ACC112 (cell line): ENCODE data around the gene HLA-B.

Experiments
- H2AFZ ChIP-seq: fragments of 200-600 bp; sonication (generic); one replicate; pipeline ENCODE4 v1.6.0; 2017; ENCODE audit warnings: antibody characterized with exemption, low read length; ENCODE audit not compliant: unreplicated experiment
- H3K27ac ChIP-seq: fragments of 200-600 bp; sonication (generic); 2 replicates; pipeline ENCODE4 v1.5.1; 2014; ENCODE audit warnings: low read depth, mild to moderate bottlenecking, antibody characterized with exemption, low read length, moderate library complexity
- H3K27me3 ChIP-seq: fragments of 200-600 bp; sonication (generic); 2 replicates; pipeline ENCODE4 v1.6.1; 2014; ENCODE audit warnings: mild to moderate bottlenecking, antibody characterized with exemption, low read length, moderate library complexity, mixed read lengths; ENCODE audit not compliant: insufficient read depth
- H3K36me3 ChIP-seq: fragments of 200-600 bp; sonication (generic); 2 replicates; pipeline ENCODE4 v1.6.1; 2016; ENCODE audit warnings: mild to moderate bottlenecking, antibody characterized with exemption, low read length, moderate library complexity, mixed read lengths; ENCODE audit not compliant: insufficient read depth
- H3K4me1 ChIP-seq: fragments of 200-600 bp; sonication (generic); one replicate; pipeline ENCODE4 v1.6.1; 2016; ENCODE audit warnings: low read length, mixed read lengths; ENCODE audit not compliant: insufficient read depth, unreplicated experiment, control insufficient read depth
- H3K4me3 ChIP-seq: fragments of 200-600 bp; sonication (generic); 2 replicates; pipeline ENCODE4 v1.5.1; 2014; ENCODE audit warnings: mild to moderate bottlenecking, low read depth, low read length
- H3K79me2 ChIP-seq: fragments of 200-600 bp; sonication (generic); one replicate; pipeline ENCODE4 v1.6.0; 2016; ENCODE audit warnings: low read length; ENCODE audit not compliant: control insufficient read depth, unreplicated experiment, insufficient read depth

The HLA-B gene

DNA sequence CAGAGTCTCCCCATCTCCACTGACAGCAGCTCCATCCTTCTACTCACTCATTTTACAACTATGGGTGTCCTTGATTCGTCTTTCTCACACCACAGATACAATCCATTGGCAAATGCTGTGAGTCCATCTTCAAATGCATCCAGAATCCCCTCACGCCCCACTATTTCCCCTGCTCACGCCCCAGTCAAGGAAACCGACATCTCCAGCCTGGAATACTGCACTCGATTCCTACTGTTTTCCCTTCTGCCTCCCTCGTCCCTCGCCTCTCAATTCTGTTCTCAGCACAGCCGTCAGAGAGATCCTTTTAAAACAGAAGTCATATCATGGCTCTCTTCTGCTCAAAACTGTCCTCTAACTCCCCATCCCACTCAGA lies 4.7 kb downstream of the HLA-B start:
- no peak overlapping the region for H3K27ac ChIP-seq
- H3K27me3 ChIP-seq = no peaks in the 10 kb centered on the region
- H3K4me1 ChIP-seq = peaks cover 24% of the 10 kb centered on the region
- H3K4me3 ChIP-seq = no peak overlapping the region
- no peak overlapping the region for H2AFZ ChIP-seq
- H3K79me2 ChIP-seq = peaks cover 24% of the 10 kb centered on the region
- peaks cover 24% of the 10 kb centered on the region for H3K36me3 ChIP-seq

DNA sequence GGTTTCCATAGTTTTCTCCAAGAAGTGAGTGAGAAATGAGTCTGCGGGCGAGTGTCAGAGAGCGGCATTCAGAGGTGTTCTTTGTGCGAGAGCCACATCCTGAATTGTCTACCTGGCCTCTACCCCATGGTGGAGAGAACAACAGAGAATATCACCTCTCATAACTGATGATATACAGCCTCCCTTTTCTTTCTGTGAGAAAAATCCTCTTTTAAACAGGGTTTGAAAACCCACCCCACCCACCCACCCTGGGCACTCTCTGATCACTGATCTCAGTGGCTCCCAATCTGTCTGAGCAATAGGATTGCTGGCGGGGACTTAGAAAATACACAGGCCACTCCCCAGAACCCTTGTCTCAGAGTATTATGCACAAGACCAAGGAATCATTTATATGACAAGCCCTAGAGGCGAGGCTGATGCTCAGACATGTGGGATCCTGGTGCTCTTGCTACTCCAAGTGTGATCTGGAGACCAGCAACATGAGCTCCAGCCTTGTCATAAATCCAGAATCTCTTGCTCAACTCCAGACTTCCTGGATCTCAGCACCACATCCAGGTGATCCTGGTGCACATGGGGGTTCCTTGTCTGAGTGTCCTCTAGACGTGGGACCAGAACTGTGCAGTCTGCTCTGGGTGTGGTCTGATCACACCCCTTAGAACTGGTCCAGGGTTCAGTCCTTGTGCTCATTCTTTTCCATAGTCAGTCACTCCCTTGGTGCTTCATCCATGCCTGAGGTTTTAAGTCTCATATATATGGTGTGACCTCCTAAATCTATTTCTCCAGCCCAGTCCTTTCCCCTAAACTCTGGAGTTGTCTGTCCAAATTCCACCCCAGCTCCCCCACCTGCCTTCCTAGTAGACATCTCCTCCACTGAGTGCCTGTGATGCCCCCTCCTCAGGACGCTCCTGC lies 5.3 kb downstream of the HLA-B start:
- peaks cover 24% of the 10 kb centered on the region for H3K36me3 ChIP-seq
- H3K79me2 ChIP-seq = peaks cover 23% of the 10 kb centered on the region
- peaks cover 24% of the 10 kb centered on the region for H3K4me1 ChIP-seq
- no peak overlapping the region for H2AFZ ChIP-seq
- no peak overlapping the region for H3K4me3 ChIP-seq
- H3K27ac ChIP-seq = no peak overlapping the region
- no peaks in the 10 kb centered on the region for H3K27me3 ChIP-seq

DNA sequence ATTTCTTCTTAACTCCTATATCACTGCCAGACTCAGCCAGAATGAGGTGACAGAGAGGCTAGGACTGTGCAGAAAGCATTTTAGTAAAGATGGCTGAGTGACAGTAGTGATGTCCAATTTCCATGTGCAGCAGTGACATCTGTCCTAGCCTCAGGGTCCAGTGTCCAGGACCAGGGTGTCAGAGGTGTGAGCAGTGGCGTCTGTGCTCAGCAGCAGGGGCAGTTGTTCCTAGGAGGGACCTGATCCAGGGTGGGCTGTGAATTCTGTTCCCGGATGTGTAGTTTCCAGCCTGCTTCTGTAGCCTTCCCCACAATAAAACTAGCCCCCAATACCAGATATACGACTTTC lies 6.0 kb downstream of the HLA-B start:
- Histone ChIP-seq H3K27ac (no peak overlapping the region), H2AFZ (no peak overlapping the region), H3K27me3 (no peaks in the 10 kb centered on the region), H3K4me3 (no peak overlapping the region), H3K4me1 (peaks cover 24% of the 10 kb centered on the region), H3K79me2 (peaks cover 17% of the 10 kb centered on the region), H3K36me3 (peaks cover 24% of the 10 kb centered on the region)

DNA sequence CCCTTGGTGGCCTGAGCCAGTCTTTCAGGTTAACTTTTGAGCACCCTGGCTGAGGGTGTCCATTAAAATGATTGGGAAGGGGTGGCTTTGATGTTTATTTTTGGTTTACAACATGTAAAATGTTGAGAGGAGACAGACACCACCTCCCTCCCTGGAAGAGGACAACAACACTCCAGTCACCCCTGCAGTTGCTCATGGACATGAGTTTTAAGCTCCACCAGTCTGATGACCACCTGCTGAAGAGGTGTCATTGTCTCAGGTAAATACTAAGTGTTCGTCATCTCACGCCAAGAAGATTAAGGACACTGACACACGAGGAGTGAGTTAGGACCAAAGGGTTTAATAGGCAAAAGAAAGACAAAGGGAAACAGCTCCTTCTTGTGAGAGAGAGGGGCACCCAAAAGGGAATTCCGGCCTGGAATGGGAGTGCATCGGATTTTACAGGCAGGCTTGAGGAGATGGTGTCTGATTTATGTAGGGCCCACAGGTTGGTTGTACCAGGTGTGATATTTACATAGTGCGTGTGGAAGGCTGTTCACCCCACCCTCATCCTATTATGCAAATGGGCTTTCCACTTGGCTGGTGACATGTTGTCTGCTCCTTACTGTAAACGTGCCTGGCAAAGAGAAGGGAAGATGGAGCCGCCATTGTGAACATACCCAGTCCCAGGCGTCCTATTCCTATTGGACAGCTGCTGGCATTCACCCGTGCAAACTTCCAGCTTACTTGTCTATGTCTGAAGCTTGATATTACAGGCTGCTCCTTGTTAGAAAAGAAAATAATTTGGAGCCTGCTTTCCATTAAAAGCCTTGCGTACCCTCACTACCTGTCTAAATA lies 6.6 kb downstream of the HLA-B start:
- Histone ChIP-seq H3K4me3 (no peak overlapping the region), H3K4me1 (peaks cover 20% of the 10 kb centered on the region), H3K27me3 (0 out of 2 replicates have a peak, but pooled peaks cover 3% of the 10 kb centered on the region), H3K36me3 (peaks cover 19% of the 10 kb centered on the region), H3K27ac (no peak overlapping the region), H2AFZ (no peak overlapping the region), H3K79me2 (peaks cover 11% of the 10 kb centered on the region)

DNA sequence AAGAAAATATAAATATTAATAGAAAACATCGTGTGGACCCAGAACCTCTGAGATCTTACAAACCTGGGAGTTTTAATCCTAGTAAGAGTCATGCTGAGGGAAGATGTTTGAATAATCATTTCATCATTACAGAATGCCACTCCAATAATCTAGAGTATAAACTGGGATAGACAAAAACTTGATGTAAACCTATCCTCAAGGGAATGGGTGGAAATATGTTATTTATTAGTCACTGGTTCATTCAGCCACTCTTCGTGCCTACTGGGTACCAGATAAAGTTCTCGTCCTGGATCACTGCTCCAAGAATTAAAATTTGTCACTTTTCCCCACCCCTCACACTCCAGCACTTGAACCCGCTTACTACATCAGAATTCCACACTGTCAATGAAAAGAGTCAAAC lies 7.7 kb downstream of the HLA-B start:
- Histone ChIP-seq H3K4me3 (no peak overlapping the region), H3K4me1 (peaks cover 10% of the 10 kb centered on the region), H3K27ac (no peak overlapping the region), H2AFZ (no peak overlapping the region), H3K79me2 (no peaks in the 10 kb centered on the region), H3K36me3 (peaks cover 8% of the 10 kb centered on the region), H3K27me3 (peaks cover 8% of the 10 kb centered on the region; the same call in 1 of the 2 replicates)

DNA sequence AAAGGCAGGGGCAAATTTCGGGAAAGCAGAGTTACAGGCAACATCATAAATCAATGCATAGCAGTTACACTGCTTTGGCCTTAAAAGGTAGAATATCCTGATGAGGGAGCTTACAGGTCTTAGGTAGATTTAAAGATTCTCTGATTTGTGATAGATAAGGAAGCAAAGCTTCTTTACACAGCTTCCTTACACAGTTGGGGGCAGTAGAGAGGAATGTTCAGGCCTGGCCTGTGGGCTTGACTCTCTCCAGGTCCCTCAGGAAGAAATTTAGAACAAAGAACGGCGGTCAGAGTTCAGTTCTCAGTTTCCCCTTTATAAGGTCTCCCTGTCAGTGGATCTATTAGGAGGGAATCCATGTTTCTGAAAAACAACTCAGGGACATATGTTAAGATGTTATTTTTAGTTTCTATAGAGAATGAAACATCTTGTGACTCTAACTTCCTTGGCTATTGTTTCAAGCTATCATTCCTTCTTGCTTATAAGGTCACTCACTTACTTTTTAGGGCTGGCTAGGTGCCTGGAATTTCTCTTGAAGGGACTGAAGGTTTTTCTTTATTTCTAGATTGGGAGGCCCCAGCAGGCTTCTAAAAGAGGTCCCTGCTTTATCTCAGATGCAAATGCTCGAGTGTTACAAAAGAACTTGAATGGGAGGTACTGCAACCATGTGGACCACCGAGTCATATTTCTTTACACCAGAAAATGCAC lies 11.8 kb downstream of the HLA-B start:
- no peaks in the 10 kb centered on the region for H3K79me2 ChIP-seq
- H3K4me3 ChIP-seq = no peak overlapping the region
- H2AFZ ChIP-seq = no peak overlapping the region
- no peak overlapping the region for H3K27ac ChIP-seq
- H3K4me1 ChIP-seq = peaks cover 10% of the 10 kb centered on the region
- peaks cover 14% of the 10 kb centered on the region; the same call in 1 of the 2 replicates for H3K27me3 ChIP-seq
- H3K36me3 ChIP-seq = no peaks in the 10 kb centered on the region

DNA sequence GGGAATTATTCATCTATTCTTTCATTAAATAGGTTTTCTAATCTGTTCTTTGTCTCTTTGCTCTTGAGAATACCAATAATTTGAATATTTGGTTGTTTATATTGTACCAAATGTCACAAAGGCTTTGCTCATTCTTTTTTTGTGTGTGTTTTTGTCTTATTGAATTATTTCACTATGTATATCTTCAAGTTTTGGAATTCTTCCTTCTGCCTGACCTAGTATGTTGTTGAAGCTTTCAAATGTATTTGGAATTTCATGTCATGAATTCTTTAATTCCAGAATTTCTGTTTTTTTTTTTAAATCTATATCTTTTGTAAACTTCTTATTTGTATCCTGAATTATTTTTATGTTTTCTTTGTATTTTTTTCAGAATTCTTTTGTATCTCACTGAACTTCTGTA lies 16.8 kb downstream of the HLA-B start:
- no peak overlapping the region for H2AFZ ChIP-seq

DNA sequence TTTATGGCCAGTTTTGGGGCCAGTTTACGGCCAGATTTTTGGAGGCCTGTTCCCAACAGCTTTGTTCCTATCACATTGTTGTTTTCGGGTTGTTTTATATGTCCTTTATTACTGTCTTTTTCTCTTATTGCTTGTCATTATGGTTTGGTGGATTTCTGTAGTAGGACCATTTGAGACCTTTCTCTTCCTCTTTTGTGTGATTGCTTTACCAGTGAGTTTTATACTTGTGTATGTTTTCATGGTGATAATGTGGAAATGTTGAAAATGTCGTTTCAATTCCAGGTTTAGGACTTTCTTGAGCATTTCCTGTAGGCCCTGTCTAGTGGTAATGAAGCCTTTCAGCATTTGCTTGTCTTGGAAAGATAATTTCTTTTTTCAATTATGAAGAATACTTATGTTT lies 17.8 kb downstream of the HLA-B start:
- Histone ChIP-seq H3K4me3 (no peak overlapping the region), H3K79me2 (no peaks in the 10 kb centered on the region), H2AFZ (no peak overlapping the region), H3K27ac (no peak overlapping the region), H3K4me1 (no peaks in the 10 kb centered on the region), H3K27me3 (peaks cover 11% of the 10 kb centered on the region; the same call in 1 of the 2 replicates), H3K36me3 (no peaks in the 10 kb centered on the region)

More for the DNA sequence above, 16.8 kb downstream of the HLA-B start:
- Histone ChIP-seq H3K79me2 (no peaks in the 10 kb centered on the region), H3K27ac (no peak overlapping the region), H3K27me3 (peaks cover 14% of the 10 kb centered on the region; the same call in 1 of the 2 replicates), H3K4me1 (no peaks in the 10 kb centered on the region), H3K36me3 (no peaks in the 10 kb centered on the region), H3K4me3 (no peak overlapping the region)

DNA sequence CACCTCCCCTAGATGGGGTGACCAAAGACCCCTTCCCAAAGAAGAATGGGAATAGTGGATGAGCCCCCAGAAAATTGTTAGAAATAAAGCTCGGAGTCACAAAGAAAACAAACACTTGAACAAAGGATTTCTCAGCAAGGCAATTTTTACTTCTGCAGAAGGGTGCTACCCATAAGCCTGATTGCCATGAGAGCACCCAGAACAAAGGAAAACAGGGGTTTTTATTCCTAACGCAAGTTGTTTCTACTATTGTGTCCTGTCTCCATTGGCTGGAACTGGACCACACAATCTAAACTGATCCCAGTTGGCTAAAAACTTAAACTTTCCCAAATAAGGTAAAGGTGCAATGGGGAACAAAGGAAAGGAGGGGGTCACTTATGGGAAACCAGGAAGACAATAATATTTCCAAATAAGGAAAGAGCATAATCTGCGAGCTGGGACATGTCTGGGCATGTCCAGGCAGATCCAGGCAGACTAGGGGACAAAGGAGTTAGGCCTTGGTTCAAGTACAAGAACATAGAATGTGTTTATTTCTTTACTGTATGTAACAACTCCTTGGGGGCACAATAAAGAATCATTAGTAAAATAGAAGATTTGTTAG lies 20.0 kb downstream of the HLA-B start:
- no peak overlapping the region for H3K4me3 ChIP-seq
- H3K4me1 ChIP-seq = no peaks in the 10 kb centered on the region

More for the DNA sequence above, 20.0 kb downstream of the HLA-B start:
- H3K79me2 ChIP-seq = no peaks in the 10 kb centered on the region
- no peak overlapping the region for H3K27ac ChIP-seq
- H3K27me3 ChIP-seq = peaks cover 19% of the 10 kb centered on the region; the same call in 1 of the 2 replicates
- H2AFZ ChIP-seq = no peak overlapping the region
- H3K36me3 ChIP-seq = no peaks in the 10 kb centered on the region
